Measurements from ENCODE around the gene SLC35E1.

The SLC35E1 gene

DNA sequence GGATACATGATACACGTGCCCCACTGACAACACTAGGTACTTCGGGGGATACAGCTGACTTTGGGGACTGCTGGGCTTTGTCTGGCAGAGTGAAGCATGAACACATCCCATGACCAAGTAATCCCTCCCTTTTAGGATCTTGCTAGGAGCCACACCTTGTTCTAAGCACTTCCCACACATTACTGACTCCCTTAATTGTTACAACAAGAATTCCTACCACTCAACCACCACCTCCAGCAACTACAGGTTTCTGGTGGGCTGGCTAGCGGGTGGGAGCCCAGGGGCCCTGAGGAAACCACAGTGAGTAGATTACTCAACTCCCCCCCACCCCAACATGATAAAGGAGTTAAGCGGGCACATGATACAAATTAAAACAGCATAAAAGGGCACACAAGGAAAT lies 7.2 kb upstream of the SLC35E1 start:
- no peaks in the 10 kb centered on the region for H3K9me2 ChIP-seq (replicated peaks; ENCODE audit: insufficient read depth, low read length)
- H3F3A ChIP-seq (ENCODE audit: insufficient read depth, low read length), result peaks cover 13% of the 10 kb centered on the region
- TF ChIP-seq, protein P1, sequence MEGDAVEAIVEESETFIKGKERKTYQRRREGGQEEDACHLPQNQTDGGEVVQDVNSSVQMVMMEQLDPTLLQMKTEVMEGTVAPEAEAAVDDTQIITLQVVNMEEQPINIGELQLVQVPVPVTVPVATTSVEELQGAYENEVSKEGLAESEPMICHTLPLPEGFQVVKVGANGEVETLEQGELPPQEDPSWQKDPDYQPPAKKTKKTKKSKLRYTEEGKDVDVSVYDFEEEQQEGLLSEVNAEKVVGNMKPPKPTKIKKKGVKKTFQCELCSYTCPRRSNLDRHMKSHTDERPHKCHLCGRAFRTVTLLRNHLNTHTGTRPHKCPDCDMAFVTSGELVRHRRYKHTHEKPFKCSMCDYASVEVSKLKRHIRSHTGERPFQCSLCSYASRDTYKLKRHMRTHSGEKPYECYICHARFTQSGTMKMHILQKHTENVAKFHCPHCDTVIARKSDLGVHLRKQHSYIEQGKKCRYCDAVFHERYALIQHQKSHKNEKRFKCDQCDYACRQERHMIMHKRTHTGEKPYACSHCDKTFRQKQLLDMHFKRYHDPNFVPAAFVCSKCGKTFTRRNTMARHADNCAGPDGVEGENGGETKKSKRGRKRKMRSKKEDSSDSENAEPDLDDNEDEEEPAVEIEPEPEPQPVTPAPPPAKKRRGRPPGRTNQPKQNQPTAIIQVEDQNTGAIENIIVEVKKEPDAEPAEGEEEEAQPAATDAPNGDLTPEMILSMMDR (IDR thresholded peaks at IDR 0.05; ENCODE audit: low read length), result no peak
- no peak for TF ChIP-seq EZH2phosphoT487 (IDR thresholded peaks at IDR 0.05; ENCODE audit: low read length)
- no peak for TF ChIP-seq EZH2 (optimal IDR thresholded peaks at IDR 0.05; ENCODE audit: low read depth, low read length)
- H3K36me3 ChIP-seq (replicated peaks; ENCODE audit: insufficient read depth, low read length), result no peaks in the 10 kb centered on the region; the same call in none of the 2 replicates
- peaks cover 16% of the 10 kb centered on the region for H3K4me1 ChIP-seq (ENCODE audit: low read length)
- no peaks in the 10 kb centered on the region for H4K20me1 ChIP-seq (ENCODE audit: insufficient read depth, low read length)
- no peak overlapping the region for H3K4me3 ChIP-seq (ENCODE audit: low read length)
- H2AFZ ChIP-seq (ENCODE audit: low read length), result no peak overlapping the region
- H3K4me2 ChIP-seq (ENCODE audit: low read depth, low read length), result no peak overlapping the region
- no peaks in the 10 kb centered on the region for H3K27me3 ChIP-seq (replicated peaks; ENCODE audit: insufficient read depth, low read length)
- no peak overlapping the region for H3K9ac ChIP-seq (ENCODE audit: low read length)
- DNase-seq, result no peak
- H3K79me2 ChIP-seq (ENCODE audit: low read length), result peaks cover 97% of the 10 kb centered on the region
- H3K9me3 ChIP-seq (replicated peaks; ENCODE audit: insufficient read depth, low read length), result no peaks in the 10 kb centered on the region
- no peak overlapping the region for H3K27ac ChIP-seq (ENCODE audit: low read length)

DNA sequence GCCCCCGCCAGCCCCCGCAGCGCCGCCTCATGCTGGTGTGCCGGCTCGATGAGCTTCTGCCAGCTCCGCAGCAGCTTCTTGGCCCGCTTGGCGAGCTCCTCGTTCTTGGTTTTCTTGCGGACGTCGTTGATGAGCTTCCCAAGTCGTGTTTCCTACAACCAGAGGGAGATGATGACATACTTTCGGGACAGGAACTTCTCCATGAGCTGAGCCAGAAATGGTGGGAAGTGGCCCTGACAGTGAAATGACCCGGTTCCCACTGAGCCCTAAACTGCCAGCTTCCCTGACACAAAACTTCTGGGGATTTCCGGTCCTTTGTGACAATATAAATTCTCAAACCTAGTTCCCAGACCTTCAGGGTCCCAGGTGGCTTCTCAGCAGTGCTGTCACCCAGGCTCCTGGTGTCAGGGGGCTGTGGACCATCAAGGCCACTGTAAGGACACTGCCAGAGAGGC lies 5.3 kb upstream of the SLC35E1 start:
- TF ChIP-seq EZH2 (optimal IDR thresholded peaks at IDR 0.05; ENCODE audit: low read depth, low read length) (no peak), EZH2phosphoT487 (IDR thresholded peaks at IDR 0.05; ENCODE audit: low read length) (no peak)
- TF ChIP-seq, protein P1 (IDR thresholded peaks at IDR 0.05; ENCODE audit: low read length), result no peak
- Histone ChIP-seq H3K4me3 (ENCODE audit: low read length) (no peak overlapping the region), H3K9me3 (replicated peaks; ENCODE audit: insufficient read depth, low read length) (no peaks in the 10 kb centered on the region), H3K36me3 (replicated peaks; ENCODE audit: insufficient read depth, low read length) (no peaks in the 10 kb centered on the region; the same call in none of the 2 replicates), H3K27ac (ENCODE audit: low read length) (no peak overlapping the region), H3F3A (ENCODE audit: insufficient read depth, low read length) (peaks cover 13% of the 10 kb centered on the region), H3K4me1 (ENCODE audit: low read length) (peaks cover 11% of the 10 kb centered on the region), H3K79me2 (ENCODE audit: low read length) (peaks cover 100% of the 10 kb centered on the region), H3K27me3 (replicated peaks; ENCODE audit: insufficient read depth, low read length) (no peaks in the 10 kb centered on the region), H2AFZ (ENCODE audit: low read length) (no peak overlapping the region), H4K20me1 (ENCODE audit: insufficient read depth, low read length) (0 out of 2 replicates have a peak, but pooled peaks cover 5% of the 10 kb centered on the region), H3K9ac (ENCODE audit: low read length) (no peak overlapping the region), H3K4me2 (ENCODE audit: low read depth, low read length) (no peak overlapping the region), H3K9me2 (replicated peaks; ENCODE audit: insufficient read depth, low read length) (no peaks in the 10 kb centered on the region)
- no peak for DNase-seq

DNA sequence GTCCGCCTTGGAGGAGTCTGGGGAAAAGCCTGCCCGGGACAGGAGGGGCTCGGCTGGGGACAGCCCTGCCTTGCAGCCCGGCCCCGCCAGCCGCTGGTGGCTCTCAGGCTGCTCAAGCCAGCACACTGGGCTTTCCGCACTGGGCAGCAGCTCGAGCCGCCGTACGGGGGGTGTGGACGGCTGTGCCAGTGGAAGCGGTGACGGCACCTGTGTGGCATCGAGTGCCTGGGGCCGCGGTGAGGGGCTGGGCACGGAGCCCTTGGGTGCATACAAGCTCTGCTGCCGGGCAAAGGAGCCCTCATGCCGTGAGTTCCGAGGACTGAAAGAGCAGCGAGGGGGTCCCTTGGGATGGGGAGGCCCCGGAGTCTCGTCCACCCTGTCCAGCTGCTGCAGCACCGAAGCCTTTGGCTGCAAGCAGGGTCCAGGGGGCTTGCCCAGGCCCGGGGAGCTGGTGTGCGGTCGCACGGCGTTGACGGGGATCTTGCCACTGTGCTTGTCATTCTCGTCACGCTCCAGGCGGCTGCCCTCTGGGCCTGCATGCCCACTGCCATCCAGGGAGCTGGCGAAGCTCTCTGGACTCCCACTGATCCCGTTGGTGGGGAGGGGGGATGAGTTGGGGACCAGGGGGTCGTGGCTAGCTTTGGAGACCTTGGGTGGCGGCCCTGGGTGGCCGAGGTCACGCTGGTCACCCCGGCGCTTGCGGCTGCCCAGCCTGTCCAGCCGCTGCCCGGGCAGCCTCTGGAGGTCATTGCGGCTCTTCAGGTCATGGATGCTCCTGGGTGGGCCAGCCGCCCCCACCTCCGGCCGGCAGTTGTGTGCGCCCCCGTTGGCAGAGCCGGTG lies 4.7 kb upstream of the SLC35E1 start:
- Histone ChIP-seq H3K27me3 (replicated peaks; ENCODE audit: insufficient read depth, low read length) (no peaks in the 10 kb centered on the region), H3K4me1 (ENCODE audit: low read length) (peaks cover 9% of the 10 kb centered on the region), H3K9ac (ENCODE audit: low read length) (no peak overlapping the region), H3K4me2 (ENCODE audit: low read depth, low read length) (no peak overlapping the region), H4K20me1 (ENCODE audit: insufficient read depth, low read length) (0 out of 2 replicates have a peak, but pooled peaks cover 5% of the 10 kb centered on the region), H3K9me2 (replicated peaks; ENCODE audit: insufficient read depth, low read length) (no peaks in the 10 kb centered on the region), H3F3A (ENCODE audit: insufficient read depth, low read length) (peaks cover 14% of the 10 kb centered on the region), H3K9me3 (replicated peaks; ENCODE audit: insufficient read depth, low read length) (no peaks in the 10 kb centered on the region), H3K4me3 (ENCODE audit: low read length) (no peak overlapping the region), H3K27ac (ENCODE audit: low read length) (no peak overlapping the region), H2AFZ (ENCODE audit: low read length) (no peak overlapping the region), H3K36me3 (replicated peaks; ENCODE audit: insufficient read depth, low read length) (no peaks in the 10 kb centered on the region; the same call in none of the 2 replicates), H3K79me2 (ENCODE audit: low read length) (peaks cover 96% of the 10 kb centered on the region)
- DNase-seq, result no peak
- TF ChIP-seq, protein P1 (IDR thresholded peaks at IDR 0.05; ENCODE audit: low read length), result no peak
- TF ChIP-seq EZH2 (optimal IDR thresholded peaks at IDR 0.05; ENCODE audit: low read depth, low read length) (no peak), EZH2phosphoT487 (IDR thresholded peaks at IDR 0.05; ENCODE audit: low read length) (no peak)

All from MM.1S (cell line).